HepG2 (cell line): ENCODE results near the gene LRP10. TPM values are rescaled to one million over a fixed set of nuclear protein-coding genes. Genes with fewer than 3 reads are reported as not detected.
A peak's percentile ranks its signal among the peaks of the same experiment; 100 is the strongest.

Experiments used
- DBP ChIP-seq: sonication (generic); formaldehyde crosslinking; IDR thresholded peaks from 2 replicates; pipeline ENCODE4 v1.4.0; 2020; ENCODE audit warnings: missing genetic modification reagents; ENCODE audit errors: not compliant biosample characterization
- IKZF1 ChIP-seq: fragments of 450-650 bp; IDR thresholded peaks from 2 replicates; pipeline ENCODE4 v1.7.1; 2016
- MYC ChIP-seq: sonication (generic); formaldehyde crosslinking; IDR thresholded peaks from 2 replicates; pipeline ENCODE4 v1.9.0; 2021; ENCODE audit warnings: missing genetic modification reagents, borderline replicate concordance
- POGK ChIP-seq: sonication (generic); formaldehyde crosslinking; conservative IDR thresholded peaks from 2 replicates; pipeline ENCODE4 v1.8.0; 2022; ENCODE audit warnings: mild to moderate bottlenecking, moderate library complexity, missing genetic modification reagents
- SUZ12 ChIP-seq: fragments of 150-350 bp; IDR thresholded peaks from 2 replicates; pipeline ENCODE4 v1.6.1; 2014; ENCODE audit warnings: low read depth, low read length
- TBP ChIP-seq: sonication (generic); formaldehyde crosslinking; IDR thresholded peaks from 2 replicates; pipeline ENCODE4 v1.5.0; 2020; ENCODE audit warnings: missing genetic modification reagents
- ZC3H4 ChIP-seq: sonication (generic); formaldehyde crosslinking; IDR thresholded peaks from 2 replicates; pipeline ENCODE4 v1.4.0; 2020; ENCODE audit warnings: missing genetic modification reagents, borderline replicate concordance
- ZNF687 ChIP-seq: sonication (generic); formaldehyde crosslinking; IDR thresholded peaks from 2 replicates; pipeline ENCODE4 v1.5.1; 2020; ENCODE audit warnings: mild to moderate bottlenecking, missing genetic modification reagents, moderate library complexity
- polyA plus RNA-seq, 8 experiments: library from polyadenylated mRNA; depleted of rRNA in 3 of 8; stranded (reverse) in 7 of 8; unstranded in 1 of 8; fragments of >200 nt; fragmentation: Illumina TruSeq in 4 of 8; extraction: Trizol in 4 of 8; gene quantifications; 2 replicates each; pipeline versions ENCODE4 v1.2.1 to v1.2.3, GENCODE V29; 2011 to 2016; ENCODE audit warnings: low read depth in 4 of 8, missing spikeins in 1 of 8, mixed read lengths in 1 of 8; ENCODE audit not compliant: insufficient read depth in 1 of 8
- total RNA-seq, 5 experiments: library from RNA; depleted of rRNA; stranded (reverse); fragments of >200 nt; fragmentation: Illumina TruSeq; extraction: Trizol; gene quantifications; 2 replicates each; pipeline ENCODE4 v1.2.3, GENCODE V29; 2016; ENCODE audit warnings: low read depth in 1 of 5
- TF ChIP-seq, protein P1 (sequence below): sonication (generic); formaldehyde crosslinking; IDR thresholded peaks from 2 replicates; pipeline ENCODE4 v1.4.0; 2020; ENCODE audit warnings: missing genetic modification reagents
- TF ChIP-seq, protein P2 (sequence below): sonication (generic); formaldehyde crosslinking; IDR thresholded peaks from 2 replicates; pipeline ENCODE4 v1.4.0; 2020; ENCODE audit warnings: missing genetic modification reagents
- TF ChIP-seq, protein P3 (sequence below): IDR thresholded peaks from 2 replicates; pipeline ENCODE4 v1.6.1; 2018; ENCODE audit warnings: missing genetic modification reagents, mild to moderate bottlenecking, missing compliant biosample characterization

The LRP10 gene
- total and polyA plus RNA-seq, 2 of the 13 experiments (the other 11 are each of a cell fraction or from before 2014, with no cell fraction given), result 16.9 to 45.2 TPM

DNA sequence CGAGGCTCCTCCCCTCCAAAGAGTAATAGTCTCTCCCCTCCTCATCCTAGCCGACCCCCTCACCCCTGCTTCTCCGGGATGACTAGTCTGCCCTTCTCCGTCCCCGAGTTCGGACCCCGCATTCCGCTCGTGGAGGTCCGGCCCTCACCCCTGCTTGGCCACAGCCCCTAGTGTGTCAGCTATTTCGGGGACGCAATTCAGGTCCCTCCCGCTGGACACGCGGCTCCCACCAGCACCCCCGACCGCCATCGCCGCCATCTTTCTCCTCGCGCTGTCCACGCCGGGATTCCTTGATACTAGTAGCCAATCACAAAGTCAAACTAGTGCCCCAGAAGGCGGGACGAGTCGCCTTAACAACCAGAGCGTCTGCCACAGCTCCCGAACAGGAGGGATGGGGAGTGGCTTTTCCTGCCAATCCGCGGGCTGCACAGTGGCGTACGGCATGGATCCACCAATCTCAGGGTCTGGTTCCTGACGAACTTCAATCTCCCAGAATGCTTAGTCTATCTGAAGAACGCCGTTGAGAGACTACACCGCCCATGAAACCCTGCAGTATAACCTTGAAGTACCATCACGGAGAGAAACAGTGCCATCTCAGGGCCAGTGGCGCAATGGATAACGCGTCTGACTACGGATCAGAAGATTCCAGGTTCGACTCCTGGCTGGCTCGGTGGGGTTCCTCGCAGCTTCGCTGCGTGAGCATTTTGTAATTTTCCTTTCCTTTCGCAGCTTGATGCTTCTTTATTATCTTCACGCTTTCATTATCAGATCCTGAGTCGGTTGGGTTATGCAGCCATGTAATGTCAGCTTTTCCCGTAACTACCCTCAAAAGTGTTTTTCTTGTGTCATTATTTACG lies 57.8 kb downstream of the LRP10 start, which contains the start of gene PRMT5 (continued):
- TF ChIP-seq, protein P1, sequence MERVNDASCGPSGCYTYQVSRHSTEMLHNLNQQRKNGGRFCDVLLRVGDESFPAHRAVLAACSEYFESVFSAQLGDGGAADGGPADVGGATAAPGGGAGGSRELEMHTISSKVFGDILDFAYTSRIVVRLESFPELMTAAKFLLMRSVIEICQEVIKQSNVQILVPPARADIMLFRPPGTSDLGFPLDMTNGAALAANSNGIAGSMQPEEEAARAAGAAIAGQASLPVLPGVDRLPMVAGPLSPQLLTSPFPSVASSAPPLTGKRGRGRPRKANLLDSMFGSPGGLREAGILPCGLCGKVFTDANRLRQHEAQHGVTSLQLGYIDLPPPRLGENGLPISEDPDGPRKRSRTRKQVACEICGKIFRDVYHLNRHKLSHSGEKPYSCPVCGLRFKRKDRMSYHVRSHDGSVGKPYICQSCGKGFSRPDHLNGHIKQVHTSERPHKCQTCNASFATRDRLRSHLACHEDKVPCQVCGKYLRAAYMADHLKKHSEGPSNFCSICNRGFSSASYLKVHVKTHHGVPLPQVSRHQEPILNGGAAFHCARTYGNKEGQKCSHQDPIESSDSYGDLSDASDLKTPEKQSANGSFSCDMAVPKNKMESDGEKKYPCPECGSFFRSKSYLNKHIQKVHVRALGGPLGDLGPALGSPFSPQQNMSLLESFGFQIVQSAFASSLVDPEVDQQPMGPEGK, result peak; percentile 75
- TF ChIP-seq DBP (CRISPR knock-in tag) (peak; percentile 99), MYC (CRISPR knock-in tag) (peak; percentile 100), ZC3H4 (CRISPR knock-in tag) (no peak; the same call in 1 of the 2 replicates), TBP (CRISPR knock-in tag) (peak; percentile 100), SUZ12 (peak; percentile 37; the same call in 1 of the 2 replicates), IKZF1 (no peak), ZNF687 (CRISPR knock-in tag) (peak; percentile 97), POGK (CRISPR knock-in tag) (peak; percentile 99)
- TF ChIP-seq, protein P2, sequence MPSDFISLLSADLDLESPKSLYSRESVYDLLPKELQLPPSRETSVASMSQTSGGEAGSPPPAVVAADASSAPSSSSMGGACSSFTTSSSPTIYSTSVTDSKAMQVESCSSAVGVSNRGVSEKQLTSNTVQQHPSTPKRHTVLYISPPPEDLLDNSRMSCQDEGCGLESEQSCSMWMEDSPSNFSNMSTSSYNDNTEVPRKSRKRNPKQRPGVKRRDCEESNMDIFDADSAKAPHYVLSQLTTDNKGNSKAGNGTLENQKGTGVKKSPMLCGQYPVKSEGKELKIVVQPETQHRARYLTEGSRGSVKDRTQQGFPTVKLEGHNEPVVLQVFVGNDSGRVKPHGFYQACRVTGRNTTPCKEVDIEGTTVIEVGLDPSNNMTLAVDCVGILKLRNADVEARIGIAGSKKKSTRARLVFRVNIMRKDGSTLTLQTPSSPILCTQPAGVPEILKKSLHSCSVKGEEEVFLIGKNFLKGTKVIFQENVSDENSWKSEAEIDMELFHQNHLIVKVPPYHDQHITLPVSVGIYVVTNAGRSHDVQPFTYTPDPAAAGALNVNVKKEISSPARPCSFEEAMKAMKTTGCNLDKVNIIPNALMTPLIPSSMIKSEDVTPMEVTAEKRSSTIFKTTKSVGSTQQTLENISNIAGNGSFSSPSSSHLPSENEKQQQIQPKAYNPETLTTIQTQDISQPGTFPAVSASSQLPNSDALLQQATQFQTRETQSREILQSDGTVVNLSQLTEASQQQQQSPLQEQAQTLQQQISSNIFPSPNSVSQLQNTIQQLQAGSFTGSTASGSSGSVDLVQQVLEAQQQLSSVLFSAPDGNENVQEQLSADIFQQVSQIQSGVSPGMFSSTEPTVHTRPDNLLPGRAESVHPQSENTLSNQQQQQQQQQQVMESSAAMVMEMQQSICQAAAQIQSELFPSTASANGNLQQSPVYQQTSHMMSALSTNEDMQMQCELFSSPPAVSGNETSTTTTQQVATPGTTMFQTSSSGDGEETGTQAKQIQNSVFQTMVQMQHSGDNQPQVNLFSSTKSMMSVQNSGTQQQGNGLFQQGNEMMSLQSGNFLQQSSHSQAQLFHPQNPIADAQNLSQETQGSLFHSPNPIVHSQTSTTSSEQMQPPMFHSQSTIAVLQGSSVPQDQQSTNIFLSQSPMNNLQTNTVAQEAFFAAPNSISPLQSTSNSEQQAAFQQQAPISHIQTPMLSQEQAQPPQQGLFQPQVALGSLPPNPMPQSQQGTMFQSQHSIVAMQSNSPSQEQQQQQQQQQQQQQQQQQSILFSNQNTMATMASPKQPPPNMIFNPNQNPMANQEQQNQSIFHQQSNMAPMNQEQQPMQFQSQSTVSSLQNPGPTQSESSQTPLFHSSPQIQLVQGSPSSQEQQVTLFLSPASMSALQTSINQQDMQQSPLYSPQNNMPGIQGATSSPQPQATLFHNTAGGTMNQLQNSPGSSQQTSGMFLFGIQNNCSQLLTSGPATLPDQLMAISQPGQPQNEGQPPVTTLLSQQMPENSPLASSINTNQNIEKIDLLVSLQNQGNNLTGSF (CRISPR knock-in tag), result 0 out of 2 replicates have a peak, but pooled peaks have one; percentile 59
- TF ChIP-seq, protein P3, sequence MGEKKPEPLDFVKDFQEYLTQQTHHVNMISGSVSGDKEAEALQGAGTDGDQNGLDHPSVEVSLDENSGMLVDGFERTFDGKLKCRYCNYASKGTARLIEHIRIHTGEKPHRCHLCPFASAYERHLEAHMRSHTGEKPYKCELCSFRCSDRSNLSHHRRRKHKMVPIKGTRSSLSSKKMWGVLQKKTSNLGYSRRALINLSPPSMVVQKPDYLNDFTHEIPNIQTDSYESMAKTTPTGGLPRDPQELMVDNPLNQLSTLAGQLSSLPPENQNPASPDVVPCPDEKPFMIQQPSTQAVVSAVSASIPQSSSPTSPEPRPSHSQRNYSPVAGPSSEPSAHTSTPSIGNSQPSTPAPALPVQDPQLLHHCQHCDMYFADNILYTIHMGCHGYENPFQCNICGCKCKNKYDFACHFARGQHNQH (CRISPR knock-in tag), result peak; percentile 98
